Astrocyte of the cerebellum (primary cell): ENCODE results near the gene ATP11A.

Experiments
- DNase-seq: peaks from one replicate; pipeline ENCODE4 v3.0.0-alpha.2; 2011; ENCODE audit warnings: low read depth
- H3K4me3 ChIP-seq: 2 replicates; pipeline ENCODE4 v1.5.1; 2011; ENCODE audit warnings: mild to moderate bottlenecking, low read depth, low read length, moderate library complexity
- CTCF ChIP-seq: IDR thresholded peaks from 2 replicates; pipeline ENCODE4 v1.5.1; 2012; ENCODE audit warnings: low read length, low read depth, moderate library complexity, mild to moderate bottlenecking; ENCODE audit errors: missing control alignments
- in situ Hi-C: cut with HindIII; loops from 2 replicates; pipeline ENCODE4 v1.10.0; 2017; ENCODE audit warnings: low sequenced_read_pairs

Gene ATP11A

DNA sequence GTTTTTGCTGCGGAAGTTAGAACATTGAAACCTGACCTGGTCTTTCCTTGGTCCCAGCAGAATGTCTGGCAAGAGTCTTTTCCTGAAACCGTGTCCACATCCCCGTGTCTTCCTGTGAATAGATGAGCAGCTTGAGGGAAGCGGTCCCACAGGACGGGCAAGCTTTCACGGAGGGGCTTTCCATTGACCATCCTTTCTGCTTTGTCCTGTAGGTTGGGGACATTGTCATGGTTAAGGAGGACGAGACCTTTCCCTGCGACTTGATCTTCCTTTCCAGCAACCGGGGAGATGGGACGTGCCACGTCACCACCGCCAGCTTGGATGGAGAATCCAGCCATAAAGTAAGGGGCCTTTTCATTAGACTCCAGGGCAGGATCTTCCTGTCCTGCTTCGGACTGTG, 126.0 kb downstream of the ATP11A start:
- no peak overlapping the region for H3K4me3 ChIP-seq
- no peak for TF ChIP-seq CTCF
- no peak for DNase-seq
- in situ Hi-C loops: no loop called here

GRCh38 chr13:112818040-112818697, 128.3 kb downstream of the ATP11A start:
- H3K4me3 ChIP-seq: no peak overlapping the region
- no peak for DNase-seq
- no peak for TF ChIP-seq CTCF
- in situ Hi-C loops: no loop called here

- DNase-seq: no peak
- in situ Hi-C loops: no loop called here
- TF ChIP-seq CTCF: no peak
- H3K4me3 ChIP-seq: no peak overlapping the region
Measured at GRCh38 chr13:112818698-112819045, 128.8 kb downstream of the ATP11A start.

DNA sequence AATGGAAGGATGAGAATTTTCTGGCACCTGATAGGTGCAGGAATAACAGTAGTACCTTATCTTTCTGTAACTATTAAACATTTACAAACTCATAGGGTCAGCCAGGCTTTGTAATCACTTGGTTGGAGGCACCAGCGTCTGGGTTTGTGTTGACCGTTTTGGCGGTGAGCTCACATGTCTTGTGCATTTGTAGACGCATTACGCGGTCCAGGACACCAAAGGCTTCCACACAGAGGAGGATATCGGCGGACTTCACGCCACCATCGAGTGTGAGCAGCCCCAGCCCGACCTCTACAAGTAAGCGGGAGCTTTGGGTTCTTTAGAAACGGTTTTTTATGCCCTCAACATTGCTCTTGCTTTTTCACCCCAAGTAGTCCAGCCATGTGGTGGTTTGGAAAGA, 129.3 kb downstream of the ATP11A start:
- DNase-seq: no peak
- TF ChIP-seq CTCF: no peak
- in situ Hi-C loops: no loop called here
- no peak overlapping the region for H3K4me3 ChIP-seq

GRCh38 chr13:112819816-112820215, 130.0 kb downstream of the ATP11A start:
- no peak overlapping the region for H3K4me3 ChIP-seq
- no peak for DNase-seq
- no peak for TF ChIP-seq CTCF
- in situ Hi-C loops: no loop called here

- DNase-seq: no peak
- no peak for TF ChIP-seq CTCF
- in situ Hi-C loops: no loop called here
- H3K4me3 ChIP-seq: no peak overlapping the region
Measured at GRCh38 chr13:112820318-112820717, 130.5 kb downstream of the ATP11A start.
